CD4-positive, CD25-positive, alpha-beta regulatory T cell (primary cell): ENCODE results near the gene DCDC1. TPM values are rescaled to one million over a fixed set of nuclear protein-coding genes. Genes with fewer than 3 reads are reported as not detected.

Source experiments
- ATAC-seq, 2 donors: fragments of 150-1000 bp; cut with Tn5 transposase; one replicate each; pipeline ENCODE4 v1.10.0; 2021; ENCODE audit warnings: low read depth in 2 of 2, moderate number of reproducible peaks in 2 of 2, moderate library complexity in 1 of 2
- DNase-seq, 3 donors: peaks; one replicate each; pipeline versions ENCODE4 v3.0.0 to v3.0.0-alpha.2; 2012 to 2022; ENCODE audit warnings: mixed read lengths in 1 of 3
- H3K27ac ChIP-seq: one replicate; pipeline ENCODE4 v1.7.0; 2013; ENCODE audit warnings: mild to moderate bottlenecking, low read length; ENCODE audit not compliant: insufficient read depth, poor library complexity, severe bottlenecking
- H3K27me3 ChIP-seq: one replicate; pipeline ENCODE4 v1.7.0; 2013; ENCODE audit warnings: low read length; ENCODE audit not compliant: control insufficient read depth, insufficient read depth
- H3K36me3 ChIP-seq: one replicate; pipeline ENCODE4 v1.7.0; 2013; ENCODE audit warnings: mild to moderate bottlenecking, low read length, moderate library complexity; ENCODE audit not compliant: control insufficient read depth, insufficient read depth
- H3K4me1 ChIP-seq: 2 replicates; pipeline ENCODE4 v1.7.0; 2013; ENCODE audit warnings: mild to moderate bottlenecking, low read length; ENCODE audit not compliant: insufficient read depth, control insufficient read depth, poor library complexity, severe bottlenecking
- H3K4me3 ChIP-seq: one replicate; pipeline ENCODE4 v1.7.0; 2013; ENCODE audit warnings: low read depth, mild to moderate bottlenecking, low read length, moderate library complexity
- H3K9me3 ChIP-seq, 2 experiments: 1 replicate in 1 of 2; 2 replicates in 1 of 2; pipeline ENCODE4 v1.7.0; 2013; ENCODE audit warnings: low read length in 2 of 2, mild to moderate bottlenecking in 1 of 2, moderate library complexity in 1 of 2; ENCODE audit not compliant: control insufficient read depth in 2 of 2
- H3K27ac Mint-ChIP-seq, 3 donors: one replicate each; pipeline ENCODE4 v1.8.0; 2020 to 2022; ENCODE audit warnings: mild to moderate bottlenecking in 3 of 3, mixed read lengths in 3 of 3, moderate library complexity in 2 of 3
- H3K27me3 Mint-ChIP-seq: one replicate; pipeline ENCODE4 v1.8.0; 2022; ENCODE audit warnings: mild to moderate bottlenecking, mixed read lengths
- H3K36me3 Mint-ChIP-seq: one replicate; pipeline ENCODE4 v1.8.0; 2020; ENCODE audit warnings: mixed read lengths
- H3K4me1 Mint-ChIP-seq, 4 donors: one replicate each; pipeline ENCODE4 v1.8.0; 2020 to 2022; ENCODE audit warnings: mixed read lengths in 4 of 4, mild to moderate bottlenecking in 1 of 4
- H3K4me3 Mint-ChIP-seq, 4 donors: one replicate each; pipeline ENCODE4 v1.8.0; 2020 to 2022; ENCODE audit warnings: mild to moderate bottlenecking in 4 of 4, mixed read lengths in 4 of 4, moderate library complexity in 3 of 4
- H3K9me3 Mint-ChIP-seq, 7 donors: one replicate each; pipeline ENCODE4 v1.8.0; 2020 to 2022; ENCODE audit warnings: mixed read lengths in 7 of 7, mild to moderate bottlenecking in 3 of 7, moderate library complexity in 2 of 7
- polyA plus RNA-seq, 4 donors: library from polyadenylated mRNA; unstranded; fragments of 300-500 nt; fragmentation: Illumina TruSeq; gene quantifications; one replicate each; pipeline ENCODE4 v1.2.3, GENCODE V29; 2021
- total RNA-seq: library from RNA; stranded (reverse); gene quantifications from one replicate; pipeline ENCODE4 v1.2.3, GENCODE V29; 2022

The DCDC1 gene
- total and polyA plus RNA-seq, 5 donors from 2014 or later, result not detected

GRCh38 chr11:31096191-31096805 lies 273.2 kb downstream of the DCDC1 start:
- no peak overlapping the region for H3K27ac ChIP-seq
- H3K27me3 ChIP-seq, result no peaks in the 10 kb centered on the region
- Mint-ChIP-seq H3K4me1 (no peaks in the 10 kb centered on the region), H3K9me3 (peaks cover 0 to 5% (median 0%) of the 10 kb centered on the region in 7 donors), H3K27ac (no peak overlapping the region), H3K36me3 (no peaks in the 10 kb centered on the region), H3K4me3 (no peak overlapping the region), H3K27me3 (no peaks in the 10 kb centered on the region)
- H3K4me1 ChIP-seq, result no peaks in the 10 kb centered on the region
- no peak overlapping the region for H3K4me3 ChIP-seq
- DNase-seq, result no peak
- no peaks in the 10 kb centered on the region for H3K9me3 ChIP-seq
- no peak for ATAC-seq
- H3K36me3 ChIP-seq, result no peaks in the 10 kb centered on the region

GRCh38 chr11:31092638-31093037 lies 276.9 kb downstream of the DCDC1 start:
- H3K4me1 ChIP-seq, result no peaks in the 10 kb centered on the region
- ATAC-seq (no peak), DNase-seq (no peak)
- no peaks in the 10 kb centered on the region for H3K27me3 Mint-ChIP-seq
- no peaks in the 10 kb centered on the region for H3K36me3 Mint-ChIP-seq
- H3K4me1 Mint-ChIP-seq, result no peaks in the 10 kb centered on the region
- H3K36me3 ChIP-seq, result no peaks in the 10 kb centered on the region
- no peak overlapping the region for H3K27ac Mint-ChIP-seq
- H3K27ac ChIP-seq, result no peak overlapping the region
- no peak overlapping the region for H3K4me3 Mint-ChIP-seq
- H3K4me3 ChIP-seq, result no peak overlapping the region
- H3K9me3 ChIP-seq, result peaks cover 0 to 6% of the 10 kb centered on the region in 2 experiments
- peaks cover 1 to 20% (median 2%) of the 10 kb centered on the region in 7 donors for H3K9me3 Mint-ChIP-seq
- no peaks in the 10 kb centered on the region for H3K27me3 ChIP-seq

- no peak overlapping the region for H3K4me3 Mint-ChIP-seq
- no peak overlapping the region for H3K27ac Mint-ChIP-seq
- H3K27ac ChIP-seq, result no peak overlapping the region
- no peaks in the 10 kb centered on the region for H3K4me1 Mint-ChIP-seq
- DNase-seq (no peak), ATAC-seq (no peak)
- H3K4me3 ChIP-seq, result no peak overlapping the region
- H3K36me3 Mint-ChIP-seq, result no peaks in the 10 kb centered on the region
- H3K4me1 ChIP-seq, result no peaks in the 10 kb centered on the region
- H3K9me3 ChIP-seq, result peaks cover 0 to 6% of the 10 kb centered on the region in 2 experiments
- no peaks in the 10 kb centered on the region for H3K36me3 ChIP-seq
- H3K9me3 Mint-ChIP-seq, result peaks cover 2 to 20% (median 3%) of the 10 kb centered on the region in 7 donors
- no peaks in the 10 kb centered on the region for H3K27me3 Mint-ChIP-seq
- no peaks in the 10 kb centered on the region for H3K27me3 ChIP-seq
These were observed 280.4 kb downstream of the DCDC1 start for GRCh38 chr11:31089117-31089516.

- Histone ChIP-seq H3K9me3 (no peaks in the 10 kb centered on the region), H3K4me1 (no peaks in the 10 kb centered on the region), H3K36me3 (no peaks in the 10 kb centered on the region), H3K27me3 (no peaks in the 10 kb centered on the region), H3K27ac (no peak overlapping the region), H3K4me3 (no peak overlapping the region)
- Mint-ChIP-seq H3K4me1 (no peaks in the 10 kb centered on the region), H3K4me3 (no peak overlapping the region), H3K27me3 (peaks cover 4% of the 10 kb centered on the region), H3K27ac (no peak overlapping the region), H3K9me3 (peaks cover 0 to 7% (median 4%) of the 10 kb centered on the region in 7 donors), H3K36me3 (no peaks in the 10 kb centered on the region)
- DNase-seq, result no peak
- ATAC-seq, result no peak
These were observed 299.9 kb downstream of the DCDC1 start for GRCh38 chr11:31069447-31070205.

- H3K36me3 ChIP-seq, result no peaks in the 10 kb centered on the region
- no peaks in the 10 kb centered on the region for H3K27me3 ChIP-seq
- H3K27me3 Mint-ChIP-seq, result no peaks in the 10 kb centered on the region
- no peak for ATAC-seq
- no peaks in the 10 kb centered on the region for H3K4me1 Mint-ChIP-seq
- H3K4me1 ChIP-seq, result no peaks in the 10 kb centered on the region
- H3K9me3 Mint-ChIP-seq, result peaks cover 0 to 4% (median 0%) of the 10 kb centered on the region in 7 donors
- no peak overlapping the region for H3K4me3 Mint-ChIP-seq
- no peak overlapping the region for H3K27ac Mint-ChIP-seq
- no peak overlapping the region for H3K27ac ChIP-seq
- no peaks in the 10 kb centered on the region for H3K9me3 ChIP-seq
- no peak overlapping the region for H3K4me3 ChIP-seq
- H3K36me3 Mint-ChIP-seq, result no peaks in the 10 kb centered on the region
- no peak for DNase-seq
These were observed 308.7 kb downstream of the DCDC1 start for GRCh38 chr11:31060880-31061279.

- Histone ChIP-seq H3K27ac (no peak overlapping the region), H3K36me3 (no peaks in the 10 kb centered on the region), H3K4me1 (no peaks in the 10 kb centered on the region), H3K27me3 (no peaks in the 10 kb centered on the region), H3K4me3 (no peak overlapping the region), H3K9me3 (no peaks in the 10 kb centered on the region)
- Mint-ChIP-seq H3K4me3 (no peak overlapping the region), H3K27ac (no peak overlapping the region), H3K9me3 (peaks cover 0 to 8% (median 0%) of the 10 kb centered on the region in 7 donors), H3K27me3 (no peaks in the 10 kb centered on the region), H3K36me3 (no peaks in the 10 kb centered on the region), H3K4me1 (no peaks in the 10 kb centered on the region)
- DNase-seq (no peak), ATAC-seq (no peak)
These were observed 310.0 kb downstream of the DCDC1 start for GRCh38 chr11:31059529-31059928.

GRCh38 chr11:31050061-31050765 lies 319.3 kb downstream of the DCDC1 start:
- Mint-ChIP-seq H3K4me3 (no peak overlapping the region), H3K27ac (no peak overlapping the region), H3K27me3 (no peaks in the 10 kb centered on the region), H3K9me3 (peaks cover 2 to 30% (median 8%) of the 10 kb centered on the region in 7 donors), H3K4me1 (no peaks in the 10 kb centered on the region), H3K36me3 (no peaks in the 10 kb centered on the region)
- H3K27me3 ChIP-seq, result no peaks in the 10 kb centered on the region
- ATAC-seq (no peak), DNase-seq (no peak)
- H3K4me3 ChIP-seq, result no peak overlapping the region
- H3K27ac ChIP-seq, result no peak overlapping the region
- H3K4me1 ChIP-seq, result no peaks in the 10 kb centered on the region
- H3K36me3 ChIP-seq, result no peaks in the 10 kb centered on the region
- no peaks in the 10 kb centered on the region for H3K9me3 ChIP-seq
